Loucy (cell line): ENCODE results near the gene LYRM4.

ENCODE experiments used
- H2AFZ ChIP-seq: fragments of 200-600 bp; sonication (generic); 2 replicates; pipeline ENCODE4 v1.6.0; 2016; ENCODE audit warnings: antibody characterized with exemption, mild to moderate bottlenecking, low read length, moderate library complexity
- H3F3A ChIP-seq: fragments of 200-600 bp; 2 replicates; pipeline ENCODE4 v1.6.0; 2016; ENCODE audit warnings: antibody characterized with exemption, low read depth, mild to moderate bottlenecking
- H3K27me3 ChIP-seq: fragments of 200-600 bp; sonication (generic); 2 replicates; pipeline ENCODE4 v1.6.1; 2014; ENCODE audit warnings: low read length, mild to moderate bottlenecking; ENCODE audit not compliant: insufficient read depth, poor library complexity, severe bottlenecking
- H3K36me3 ChIP-seq: fragments of 200-600 bp; sonication (generic); 2 replicates; pipeline ENCODE4 v1.6.1; 2016; ENCODE audit warnings: low read length; ENCODE audit not compliant: insufficient read depth
- H3K4me1 ChIP-seq: fragments of 200-600 bp; sonication (generic); 2 replicates; pipeline ENCODE4 v1.5.1; 2014; ENCODE audit warnings: low read length, mild to moderate bottlenecking; ENCODE audit not compliant: insufficient read depth, poor library complexity, severe bottlenecking
- H3K4me2 ChIP-seq: fragments of 200-600 bp; sonication (generic); 2 replicates; pipeline ENCODE4 v1.6.0; 2014; ENCODE audit warnings: antibody characterized with exemption, low read length, low read depth, mild to moderate bottlenecking; ENCODE audit not compliant: poor library complexity, severe bottlenecking
- H3K4me3 ChIP-seq: fragments of 200-600 bp; sonication (generic); 2 replicates; pipeline ENCODE4 v1.5.1; 2014; ENCODE audit warnings: low read length, mild to moderate bottlenecking, mixed read lengths; ENCODE audit not compliant: poor library complexity, severe bottlenecking
- H3K79me2 ChIP-seq: fragments of 200-600 bp; sonication (generic); 2 replicates; pipeline ENCODE4 v1.6.1; 2014; ENCODE audit warnings: low read length; ENCODE audit not compliant: insufficient read depth
- H3K9ac ChIP-seq: fragments of 200-600 bp; sonication (generic); 2 replicates; pipeline ENCODE4 v1.6.0; 2014; ENCODE audit warnings: mild to moderate bottlenecking, low read depth, low read length, moderate library complexity; ENCODE audit not compliant: poor library complexity, severe bottlenecking
- H3K9me2 ChIP-seq: fragments of 200-600 bp; sonication (generic); replicated peaks from 2 replicates; pipeline ENCODE4 v1.6.1; 2016; ENCODE audit warnings: low read depth, low read length, mixed read lengths
- H3K9me3 ChIP-seq: fragments of 200-600 bp; sonication (generic); 2 replicates; pipeline ENCODE4 v1.6.1; 2014; ENCODE audit warnings: mild to moderate bottlenecking, antibody characterized with exemption, low read length, low read depth; ENCODE audit not compliant: insufficient read depth
- H4K20me1 ChIP-seq: fragments of 200-600 bp; sonication (generic); 2 replicates; pipeline ENCODE4 v1.6.0; 2014; ENCODE audit warnings: antibody characterized with exemption, low read length, mild to moderate bottlenecking; ENCODE audit not compliant: insufficient read depth, poor library complexity, severe bottlenecking
- EZH2phosphoT487 ChIP-seq: fragments of 200-600 bp; IDR thresholded peaks from 2 replicates; pipeline ENCODE4 v1.6.1; 2018; ENCODE audit warnings: antibody characterized with exemption, mild to moderate bottlenecking, moderate library complexity, borderline replicate concordance
- TF ChIP-seq, protein P1 (sequence below): fragments of 200-600 bp; sonication (generic); conservative IDR thresholded peaks from 2 replicates; pipeline ENCODE4 v1.5.1; 2014; ENCODE audit warnings: mild to moderate bottlenecking, antibody characterized with exemption, low read length

The LYRM4 gene

DNA sequence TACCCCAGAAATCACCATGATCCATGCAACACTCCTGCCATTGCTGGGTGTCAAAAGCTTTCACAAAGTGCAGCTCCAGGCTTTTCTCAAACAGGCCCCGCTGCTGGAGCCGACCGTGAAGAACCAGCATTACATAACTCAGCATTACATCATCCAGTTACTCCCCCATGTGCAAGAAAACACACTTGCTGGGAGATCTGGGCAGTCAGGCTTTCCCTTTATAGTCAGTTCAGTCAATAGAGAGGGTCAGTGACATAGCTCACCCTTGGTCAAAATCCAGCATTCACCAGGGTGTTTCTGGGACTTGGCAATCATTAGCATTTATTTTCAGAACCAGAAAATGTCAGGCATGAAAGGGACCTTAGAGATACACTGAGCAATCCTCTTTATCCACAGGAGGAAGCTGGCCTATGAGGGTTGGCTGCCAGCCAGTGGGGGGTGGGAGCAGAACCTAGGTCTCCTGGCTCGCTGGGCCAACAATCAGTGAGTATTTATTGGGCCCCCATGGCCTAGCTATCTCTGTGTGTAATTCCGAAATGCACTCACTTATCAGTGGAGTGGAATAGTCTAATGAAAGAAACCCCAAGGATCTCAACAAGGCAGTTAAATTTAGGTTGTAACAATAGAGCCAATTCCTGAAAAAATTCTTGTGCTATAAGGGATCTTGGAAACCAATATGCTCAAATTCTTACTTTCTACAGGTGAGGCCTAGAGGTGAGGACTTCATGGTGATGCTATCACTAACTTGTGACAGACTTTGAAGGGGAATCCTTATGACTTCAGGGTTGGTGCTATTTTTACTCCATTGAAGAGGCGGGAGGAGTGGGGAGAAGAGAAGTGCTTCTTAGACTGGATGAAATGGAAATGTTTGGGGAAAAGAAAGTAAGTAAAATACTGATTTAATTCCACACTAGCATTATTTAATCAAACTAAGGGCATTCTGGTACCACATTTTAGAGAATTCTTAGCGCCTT lies 54.6 kb downstream of the LYRM4 start:
- H3K4me1 ChIP-seq = no peaks in the 10 kb centered on the region
- H3K4me3 ChIP-seq = no peak overlapping the region
- no peak overlapping the region for H3K4me2 ChIP-seq
- H3K36me3 ChIP-seq = no peaks in the 10 kb centered on the region
- H3K9me2 ChIP-seq = no peaks in the 10 kb centered on the region
- no peaks in the 10 kb centered on the region for H3K27me3 ChIP-seq
- H4K20me1 ChIP-seq = no peaks in the 10 kb centered on the region
- TF ChIP-seq EZH2phosphoT487 = no peak
- TF ChIP-seq, protein P1, sequence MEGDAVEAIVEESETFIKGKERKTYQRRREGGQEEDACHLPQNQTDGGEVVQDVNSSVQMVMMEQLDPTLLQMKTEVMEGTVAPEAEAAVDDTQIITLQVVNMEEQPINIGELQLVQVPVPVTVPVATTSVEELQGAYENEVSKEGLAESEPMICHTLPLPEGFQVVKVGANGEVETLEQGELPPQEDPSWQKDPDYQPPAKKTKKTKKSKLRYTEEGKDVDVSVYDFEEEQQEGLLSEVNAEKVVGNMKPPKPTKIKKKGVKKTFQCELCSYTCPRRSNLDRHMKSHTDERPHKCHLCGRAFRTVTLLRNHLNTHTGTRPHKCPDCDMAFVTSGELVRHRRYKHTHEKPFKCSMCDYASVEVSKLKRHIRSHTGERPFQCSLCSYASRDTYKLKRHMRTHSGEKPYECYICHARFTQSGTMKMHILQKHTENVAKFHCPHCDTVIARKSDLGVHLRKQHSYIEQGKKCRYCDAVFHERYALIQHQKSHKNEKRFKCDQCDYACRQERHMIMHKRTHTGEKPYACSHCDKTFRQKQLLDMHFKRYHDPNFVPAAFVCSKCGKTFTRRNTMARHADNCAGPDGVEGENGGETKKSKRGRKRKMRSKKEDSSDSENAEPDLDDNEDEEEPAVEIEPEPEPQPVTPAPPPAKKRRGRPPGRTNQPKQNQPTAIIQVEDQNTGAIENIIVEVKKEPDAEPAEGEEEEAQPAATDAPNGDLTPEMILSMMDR = no peak
- no peak overlapping the region for H2AFZ ChIP-seq
- no peak overlapping the region for H3K9ac ChIP-seq
- H3K79me2 ChIP-seq = no peaks in the 10 kb centered on the region
- H3F3A ChIP-seq = no peaks in the 10 kb centered on the region
- no peaks in the 10 kb centered on the region for H3K9me3 ChIP-seq

DNA sequence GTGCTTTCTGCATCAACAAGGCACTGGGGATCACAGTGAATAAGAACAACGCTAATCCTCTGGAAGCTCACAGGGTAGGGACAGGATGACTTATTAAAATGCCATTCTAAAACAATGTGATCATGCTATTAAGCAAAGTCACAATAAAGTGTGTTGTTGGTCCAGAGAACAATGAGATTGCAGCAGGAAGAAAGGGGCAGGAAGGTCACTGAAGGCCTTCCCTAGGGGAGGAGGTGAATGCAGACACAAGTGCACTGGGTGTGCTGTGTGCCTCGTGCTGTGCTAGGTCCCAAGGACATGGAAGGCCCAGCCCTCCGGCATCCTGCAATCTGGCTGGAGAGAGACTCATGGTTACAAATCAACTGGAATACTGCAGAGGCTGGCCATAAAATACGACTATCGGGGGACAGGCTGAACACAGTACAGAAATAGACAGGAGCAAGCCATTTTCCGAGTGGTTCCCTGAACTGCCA lies 55.7 kb downstream of the LYRM4 start:
- Histone ChIP-seq H3K9ac (no peak overlapping the region), H3K4me1 (no peaks in the 10 kb centered on the region), H3F3A (no peaks in the 10 kb centered on the region), H3K79me2 (no peaks in the 10 kb centered on the region), H2AFZ (no peak overlapping the region), H3K27me3 (no peaks in the 10 kb centered on the region), H3K9me3 (no peaks in the 10 kb centered on the region), H3K36me3 (no peaks in the 10 kb centered on the region), H3K4me3 (no peak overlapping the region), H3K4me2 (no peak overlapping the region), H4K20me1 (no peaks in the 10 kb centered on the region), H3K9me2 (no peaks in the 10 kb centered on the region)
- TF ChIP-seq EZH2phosphoT487 = no peak

DNA sequence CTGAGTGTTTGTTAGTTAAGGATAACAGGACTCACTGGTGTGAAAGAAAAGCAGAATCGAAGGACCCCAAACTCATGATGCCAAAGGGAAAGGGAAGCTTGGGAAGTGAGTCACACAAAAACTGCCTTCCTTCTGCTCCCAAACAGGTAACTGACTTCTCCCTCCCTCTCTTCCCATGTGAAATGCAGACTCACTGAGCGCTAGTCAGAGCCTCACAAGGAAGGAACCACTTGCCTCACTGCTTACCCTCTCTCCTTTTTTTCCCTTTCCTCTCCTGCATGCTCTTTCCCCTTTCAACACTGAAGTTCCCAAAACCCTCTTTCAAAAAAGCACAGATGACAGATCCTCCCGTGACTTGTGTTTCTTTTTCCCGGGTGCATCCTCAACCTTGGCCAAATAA lies 56.4 kb downstream of the LYRM4 start:
- H3K4me1 ChIP-seq = no peaks in the 10 kb centered on the region
- no peak overlapping the region for H3K9ac ChIP-seq
- no peaks in the 10 kb centered on the region for H3K9me3 ChIP-seq
- no peaks in the 10 kb centered on the region for H3K27me3 ChIP-seq
- no peak overlapping the region for H2AFZ ChIP-seq
- H3K79me2 ChIP-seq = no peaks in the 10 kb centered on the region
- TF ChIP-seq, protein P1 = no peak
- no peak for TF ChIP-seq EZH2phosphoT487
- no peak overlapping the region for H3K4me3 ChIP-seq
- H3K9me2 ChIP-seq = no peaks in the 10 kb centered on the region
- H3K36me3 ChIP-seq = no peaks in the 10 kb centered on the region
- no peaks in the 10 kb centered on the region for H3F3A ChIP-seq
- H3K4me2 ChIP-seq = no peak overlapping the region
- H4K20me1 ChIP-seq = no peaks in the 10 kb centered on the region
